NCI-H2029 treated with DMSO at 0.1 percent for 48 hours (cell line): Measurements from ENCODE around the gene RAB7A.
"Not testable (repeated sequence)": the region's sequence is repeated elsewhere in the genome, so short reads cannot be mapped to it uniquely, and the experiment has no call there.

Experiments
- DNase-seq: peaks from one replicate; lab custom pipeline; 2025; lab: John Stamatoyannopoulos, UW

RAB7A gene

DNA sequence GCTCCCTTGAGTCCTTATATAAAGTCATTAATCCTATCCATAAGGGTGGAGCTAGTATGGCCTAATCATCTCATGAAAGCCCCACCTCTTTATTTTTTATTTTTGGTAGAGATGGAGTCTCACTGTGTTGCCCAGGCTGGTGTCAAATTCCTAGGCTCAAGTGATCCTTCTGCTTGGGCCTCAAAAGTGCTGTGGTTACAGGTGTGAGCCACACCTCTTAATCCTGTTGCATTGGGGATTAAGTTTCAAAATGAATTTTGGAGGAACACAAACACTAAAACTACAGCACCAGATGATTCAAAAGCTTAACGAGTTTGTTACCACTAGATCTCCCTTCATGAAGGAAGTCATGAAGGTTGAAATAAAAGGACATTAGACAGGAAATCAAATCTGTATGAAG is 27.7 kb downstream of the RAB7A start:
- DNase-seq, result peak; percentile 39

- no peak for DNase-seq
Measured at GRCh38 chr3:128760042-128760441, 34.1 kb downstream of the RAB7A start.

- DNase-seq, result no peak
Measured at GRCh38 chr3:128760881-128761280, 34.9 kb downstream of the RAB7A start.

DNA sequence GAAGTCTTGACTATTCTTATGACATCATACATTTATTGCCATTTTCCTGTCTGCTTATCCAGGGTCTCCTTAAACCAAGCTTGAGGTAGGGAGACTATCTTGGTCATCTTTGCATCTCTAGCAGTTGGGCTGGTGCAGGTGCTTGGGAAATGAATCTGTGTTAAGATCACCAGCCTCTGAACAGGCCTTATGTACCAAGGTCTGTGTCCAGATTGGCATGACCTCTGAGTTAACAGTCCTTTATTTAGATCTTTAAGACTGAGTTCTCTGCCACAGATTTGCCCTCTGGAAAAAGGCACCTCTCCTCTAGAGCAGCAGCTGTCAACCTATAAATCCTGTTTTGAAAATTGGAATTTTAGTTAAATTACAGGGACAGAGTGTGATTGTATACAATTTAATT is 35.4 kb downstream of the RAB7A start:
- no peak for DNase-seq

DNA sequence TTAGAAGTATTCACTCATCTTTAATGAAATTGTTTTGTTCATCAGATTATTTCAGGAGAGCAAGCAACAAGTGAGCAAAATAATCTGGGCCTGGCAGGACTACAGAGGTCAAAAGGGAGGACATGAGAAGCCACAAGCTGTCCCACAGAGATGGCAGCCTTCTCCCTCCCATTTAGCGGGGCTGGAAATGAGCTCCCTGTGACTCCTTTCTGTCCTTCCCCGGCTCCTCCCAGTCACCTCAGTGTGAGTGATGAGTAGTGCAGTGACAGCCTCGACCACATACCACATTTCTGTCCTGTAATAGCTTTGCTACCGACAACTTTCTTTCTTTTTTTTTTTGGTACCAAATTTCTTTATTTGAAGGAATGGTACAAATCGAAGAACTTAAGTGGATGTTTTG is 38.0 kb downstream of the RAB7A start:
- no peak for DNase-seq

- no peak for DNase-seq
Measured at GRCh38 chr3:128764863-128765262, 38.9 kb downstream of the RAB7A start.

GRCh38 chr3:128767094-128767750 is 41.2 kb downstream of the RAB7A start:
- no peak for DNase-seq

- no peak for DNase-seq
Measured at GRCh38 chr3:128768471-128768870, 42.5 kb downstream of the RAB7A start.

- DNase-seq, result no peak
Measured at GRCh38 chr3:128770387-128770786, 44.4 kb downstream of the RAB7A start.

GRCh38 chr3:128773189-128773588 is 47.2 kb downstream of the RAB7A start:
- DNase-seq, result not testable (repeated sequence)

GRCh38 chr3:128773592-128773991 is 47.6 kb downstream of the RAB7A start:
- not testable (repeated sequence) for DNase-seq

DNA sequence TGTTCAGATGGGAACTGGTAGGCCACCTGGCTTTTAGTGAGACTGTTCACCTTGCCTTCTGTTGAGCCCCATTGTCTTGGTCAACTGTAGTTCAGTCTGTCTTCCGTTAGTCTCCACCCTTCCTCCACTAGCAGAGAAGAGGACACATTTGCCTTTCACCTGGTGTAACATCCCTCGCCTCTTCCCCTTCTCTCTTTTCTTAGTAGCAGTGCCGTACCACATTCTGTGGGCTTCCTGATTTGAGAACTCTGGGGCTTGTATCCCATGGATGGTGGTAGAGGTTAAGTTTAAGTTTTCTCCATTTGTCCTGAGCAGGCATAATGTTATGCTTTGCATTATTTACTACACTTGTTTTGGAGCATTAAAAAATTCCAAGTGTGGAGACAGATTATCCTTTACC is 49.3 kb downstream of the RAB7A start:
- no peak for DNase-seq

GRCh38 chr3:128775906-128776542 is 50.0 kb downstream of the RAB7A start:
- DNase-seq, result no peak

- no peak for DNase-seq
Measured at GRCh38 chr3:128780101-128780837, 54.3 kb downstream of the RAB7A start.

DNA sequence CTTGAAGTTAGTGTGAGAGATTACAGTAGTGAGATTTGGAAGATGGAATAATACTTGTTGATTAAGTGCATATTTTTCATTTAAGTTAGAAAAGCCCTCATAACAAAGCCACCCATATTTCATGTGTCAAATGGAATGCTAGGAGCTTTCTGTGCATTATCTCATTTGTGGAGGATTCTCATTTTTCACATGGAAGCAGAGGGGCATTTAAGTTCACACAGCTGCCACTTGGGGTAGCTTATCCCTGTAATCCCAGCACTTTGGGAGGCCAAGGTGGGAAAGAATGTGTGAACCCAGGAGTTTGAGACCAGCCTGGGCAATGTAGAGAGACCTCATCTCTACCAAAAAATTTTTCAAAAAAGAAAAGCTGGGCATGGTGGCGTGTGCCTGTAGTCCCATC is 55.2 kb downstream of the RAB7A start:
- DNase-seq, result no peak

- no peak for DNase-seq
Measured at GRCh38 chr3:128782282-128783146, 56.5 kb downstream of the RAB7A start.

DNA sequence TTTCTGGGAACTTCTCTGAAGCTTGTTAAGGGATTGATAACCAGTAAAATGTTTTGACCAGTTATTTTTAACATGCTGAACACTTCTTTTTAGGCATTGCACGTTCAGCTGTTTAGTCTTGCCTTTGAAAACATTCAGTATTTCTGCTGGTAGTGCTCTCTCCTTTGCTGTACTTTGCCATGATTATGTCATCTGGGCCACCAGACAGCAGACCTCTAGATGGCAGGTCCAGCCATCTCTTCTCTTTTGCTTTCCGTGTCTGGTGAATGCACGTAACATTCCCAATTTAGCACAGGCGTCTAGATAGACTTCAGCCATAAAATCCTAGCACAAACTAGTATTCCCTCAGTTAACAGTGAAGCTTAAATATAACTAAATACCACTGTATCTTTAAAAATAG is 57.8 kb downstream of the RAB7A start:
- DNase-seq, result no peak

GRCh38 chr3:128784232-128784631 is 58.2 kb downstream of the RAB7A start:
- DNase-seq, result no peak

DNA sequence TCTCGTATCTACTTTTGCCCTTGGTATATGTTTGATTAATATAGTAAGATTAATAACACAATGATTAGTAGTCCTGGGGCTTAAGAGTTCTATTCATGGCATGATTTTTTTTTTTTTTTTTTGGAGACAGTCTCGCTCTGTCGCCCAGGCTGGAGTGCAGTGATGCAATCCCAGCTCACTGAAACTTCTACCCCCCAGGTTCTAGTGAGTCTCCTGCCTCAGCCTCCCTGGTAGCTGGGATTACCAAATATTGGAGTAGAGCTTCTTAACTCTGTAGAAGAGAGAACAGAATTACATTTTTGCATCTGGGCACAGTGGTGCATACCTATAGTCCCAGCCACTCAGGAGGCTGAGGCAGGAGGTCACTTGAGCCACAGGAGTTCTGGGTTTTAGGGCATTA is 58.9 kb downstream of the RAB7A start:
- DNase-seq, result no peak

- DNase-seq, result no peak
Measured at GRCh38 chr3:128786434-128787020, 60.5 kb downstream of the RAB7A start.

DNA sequence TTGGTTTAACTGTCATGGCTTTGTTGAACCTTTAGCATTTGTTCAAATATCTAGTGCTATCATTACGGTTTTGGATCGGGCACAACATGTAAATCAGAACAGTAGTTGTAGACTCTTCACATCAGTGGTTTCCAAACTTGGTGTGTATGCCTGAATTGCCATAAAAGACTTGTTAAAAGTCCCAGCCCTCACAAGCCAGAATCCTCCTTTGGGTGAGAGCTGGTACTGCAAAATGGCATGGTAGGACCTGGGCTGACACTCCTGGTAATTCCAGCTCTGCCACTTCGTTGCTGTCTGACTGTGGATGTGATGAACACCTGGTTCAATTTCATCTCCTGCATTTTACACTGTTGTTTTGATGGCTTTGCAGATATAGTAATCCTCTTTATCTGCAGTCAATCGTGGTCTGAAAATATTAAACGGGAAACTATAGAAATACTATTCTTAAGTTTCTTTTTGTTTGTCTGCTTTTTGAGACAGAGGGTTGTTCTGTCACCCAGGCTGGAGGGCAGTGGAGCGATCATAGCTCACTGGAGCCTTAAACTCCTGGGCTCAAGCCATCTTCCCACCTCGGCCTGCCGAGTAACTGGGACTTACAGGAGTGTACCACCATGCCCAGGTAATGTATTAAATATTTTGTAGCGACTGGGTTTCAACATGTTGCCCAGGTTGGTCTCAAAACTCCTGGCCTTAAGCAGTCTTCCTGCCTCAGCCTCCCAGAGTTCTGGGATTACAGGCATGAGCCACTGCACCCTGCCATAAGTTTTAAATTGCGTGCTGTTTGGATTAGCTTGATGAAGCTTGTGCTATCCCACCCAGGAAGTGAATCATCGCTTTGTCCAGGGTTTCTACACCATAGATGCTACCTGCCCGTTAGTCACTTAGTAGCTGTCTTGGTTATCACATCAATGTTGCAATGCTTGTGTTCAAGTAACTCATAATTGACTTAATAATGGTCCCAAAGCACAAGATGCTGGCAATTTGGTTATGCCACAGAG is 61.6 kb downstream of the RAB7A start:
- no peak for DNase-seq
